SK-N-SH treated with all-trans-retinoic acid at 6 μM for 48 hours (cell line): ENCODE results near the gene SCRT2.

Source experiments
- ATAC-seq: fragments of 200-7000 bp; cut with Tn5 transposase; 3 replicates; pipeline ENCODE4 v1.9.1; 2020; ENCODE audit warnings: mild to moderate bottlenecking, moderate library complexity
- BACH2 ChIP-seq: fragments of 250-450 bp; sonication (Bioruptor Pico); IDR thresholded peaks from 2 replicates; pipeline ENCODE4 v1.9.0; 2021; ENCODE audit warnings: mild to moderate bottlenecking, borderline replicate concordance
- CSDC2 ChIP-seq: fragments of 250-450 bp; sonication (Bioruptor Pico); IDR thresholded peaks from 2 replicates; pipeline ENCODE4 v1.5.0; 2020; ENCODE audit warnings: mild to moderate bottlenecking, moderate library complexity
- ESRRG ChIP-seq: fragments of 250-450 bp; sonication (Bioruptor Pico); IDR thresholded peaks from 2 replicates; pipeline ENCODE4 v1.6.1; 2021; ENCODE audit warnings: mild to moderate bottlenecking
- GLIS3 ChIP-seq: fragments of 250-450 bp; sonication (Bioruptor Pico); IDR thresholded peaks from 2 replicates; pipeline ENCODE4 v1.5.0; 2020; ENCODE audit warnings: mild to moderate bottlenecking, moderate library complexity
- ISL1 ChIP-seq: fragments of 250-450 bp; sonication (Bioruptor Pico); IDR thresholded peaks from 2 replicates; pipeline ENCODE4 v2.1.2; 2022; ENCODE audit warnings: mild to moderate bottlenecking, moderate library complexity
- OSR1 ChIP-seq: fragments of 250-450 bp; sonication (Bioruptor Pico); IDR thresholded peaks from 2 replicates; pipeline ENCODE4 v1.8.0; 2022; ENCODE audit warnings: moderate library complexity, mild to moderate bottlenecking, inconsistent platforms
- PATZ1 ChIP-seq: fragments of 250-450 bp; sonication (Bioruptor Pico); IDR thresholded peaks from 2 replicates; pipeline ENCODE4 v1.8.0; 2020; ENCODE audit warnings: mild to moderate bottlenecking, moderate library complexity, borderline replicate concordance
- POU6F1 ChIP-seq: fragments of 250-450 bp; sonication (Bioruptor Pico); IDR thresholded peaks from 2 replicates; pipeline ENCODE4 v1.8.0; 2021; ENCODE audit warnings: low read depth, mild to moderate bottlenecking, moderate library complexity, borderline replicate concordance
- PPARA ChIP-seq: fragments of 250-450 bp; sonication (Bioruptor Pico); IDR thresholded peaks from 2 replicates; pipeline ENCODE4 v1.5.0; 2020; ENCODE audit warnings: mild to moderate bottlenecking, borderline replicate concordance
- RARB ChIP-seq: fragments of 250-450 bp; sonication (Bioruptor Pico); IDR thresholded peaks from 2 replicates; pipeline ENCODE4 v1.8.0; 2021; ENCODE audit warnings: mild to moderate bottlenecking, moderate library complexity
- TCF4 ChIP-seq: fragments of 250-450 bp; sonication (Bioruptor Pico); IDR thresholded peaks from 2 replicates; pipeline ENCODE4 v1.8.0; 2021; ENCODE audit warnings: mild to moderate bottlenecking, moderate library complexity, borderline replicate concordance
- TOX ChIP-seq: fragments of 250-450 bp; sonication (Bioruptor Pico); IDR thresholded peaks from 2 replicates; pipeline ENCODE4 v1.8.0; 2021; ENCODE audit warnings: mild to moderate bottlenecking, moderate library complexity, borderline replicate concordance
- ZC3H10 ChIP-seq: fragments of 250-450 bp; sonication (Bioruptor Pico); IDR thresholded peaks from 2 replicates; pipeline ENCODE4 v1.5.1; 2021; ENCODE audit warnings: mild to moderate bottlenecking, moderate library complexity
- ZFP30 ChIP-seq: fragments of 450-650 bp; formaldehyde crosslinking; IDR thresholded peaks from 2 replicates; pipeline ENCODE4 v1.5.0; 2022; ENCODE audit warnings: mild to moderate bottlenecking, moderate library complexity
- ZNF565 ChIP-seq: fragments of 450-650 bp; formaldehyde crosslinking; conservative IDR thresholded peaks from 2 replicates; pipeline ENCODE4 v1.5.0; 2020; ENCODE audit warnings: low read depth, mild to moderate bottlenecking, moderate library complexity
- ZNF70 ChIP-seq: fragments of 450-650 bp; formaldehyde crosslinking; IDR thresholded peaks from 2 replicates; pipeline ENCODE4 v1.5.0; 2020; ENCODE audit warnings: mild to moderate bottlenecking, moderate library complexity
- ZNF8 ChIP-seq: fragments of 450-650 bp; formaldehyde crosslinking; IDR thresholded peaks from 2 replicates; pipeline ENCODE4 v1.5.0; 2020; ENCODE audit warnings: mild to moderate bottlenecking, moderate library complexity
- TF ChIP-seq, protein P1 (sequence below): fragments of 250-450 bp; sonication (Bioruptor Pico); IDR thresholded peaks from 2 replicates; pipeline ENCODE4 v1.5.1; 2020; ENCODE audit warnings: low read depth, mild to moderate bottlenecking, moderate library complexity

Gene SCRT2

GRCh38 chr20:647479-648019, 28.1 kb downstream of the SCRT2 start (continued):
- TF ChIP-seq ZNF8 (CRISPR knock-in tag) (no peak), OSR1 (CRISPR knock-in tag) (no peak), TCF4 (CRISPR knock-in tag) (no peak), ZFP30 (CRISPR knock-in tag) (no peak)

DNA sequence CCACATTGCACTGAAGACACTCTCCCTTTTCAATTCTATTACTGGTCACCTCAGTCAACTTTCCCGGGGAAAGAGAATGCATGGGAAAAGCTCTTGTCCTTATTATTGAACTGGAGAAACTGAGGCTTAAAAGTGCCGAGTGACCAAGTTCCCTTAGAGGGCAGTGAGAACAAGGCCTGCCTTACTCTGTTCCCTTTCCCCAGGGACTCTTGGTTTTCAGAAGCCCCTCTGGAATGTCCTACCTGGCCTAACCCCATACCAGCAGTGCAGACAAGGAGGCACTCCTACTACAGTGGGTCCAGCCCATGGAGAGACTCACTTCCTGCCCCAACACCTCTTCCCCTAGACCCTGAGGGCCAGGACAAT, 28.8 kb downstream of the SCRT2 start:
- TF ChIP-seq ZNF565 (CRISPR knock-in tag) = no peak
- TF ChIP-seq PPARA (CRISPR knock-in tag) = no peak
- TF ChIP-seq TOX (CRISPR knock-in tag) = no peak
- TF ChIP-seq ZNF8 (CRISPR knock-in tag) = no peak
- no peak for TF ChIP-seq POU6F1
- TF ChIP-seq RARB (CRISPR knock-in tag) = no peak
- ATAC-seq = no peak

DNA sequence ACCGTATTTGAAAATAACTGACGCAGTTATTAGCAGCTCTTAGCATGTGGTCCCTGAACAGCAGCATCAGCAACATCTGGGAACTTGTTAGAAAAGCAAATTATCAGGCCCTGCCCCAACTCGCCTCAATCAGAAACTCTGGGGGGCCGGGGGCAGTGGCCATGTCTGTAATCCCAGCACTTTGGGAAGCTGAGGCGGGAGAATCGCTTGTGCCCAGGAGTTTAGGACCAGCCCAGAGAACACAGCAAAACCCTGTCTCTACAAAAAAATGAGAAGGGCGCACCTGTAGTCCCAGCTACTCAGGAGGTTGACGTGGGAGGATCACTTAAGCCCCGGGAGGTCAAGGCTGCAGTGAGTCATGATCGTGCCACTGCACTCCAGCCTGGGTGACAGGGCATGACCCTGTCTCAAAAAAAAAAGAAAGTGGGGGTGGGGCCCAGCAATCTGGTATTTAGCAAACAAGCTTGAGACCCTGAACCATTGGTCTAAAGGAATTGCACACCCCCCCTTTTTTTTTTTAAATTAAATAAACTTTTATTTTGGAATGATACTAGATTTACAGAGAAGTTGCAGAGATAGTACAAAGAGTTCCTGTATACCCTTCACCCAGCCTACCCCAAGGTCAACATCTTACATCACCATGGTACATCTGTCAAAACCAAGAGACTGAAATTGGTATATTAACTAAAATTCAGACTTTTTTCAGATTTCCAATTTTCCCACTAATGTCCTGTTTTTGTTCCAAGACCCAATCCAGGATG, 29.3 kb downstream of the SCRT2 start:
- TF ChIP-seq ZNF8 (CRISPR knock-in tag) = no peak
- no peak for TF ChIP-seq ZNF70 (CRISPR knock-in tag)
- TF ChIP-seq, protein P1, sequence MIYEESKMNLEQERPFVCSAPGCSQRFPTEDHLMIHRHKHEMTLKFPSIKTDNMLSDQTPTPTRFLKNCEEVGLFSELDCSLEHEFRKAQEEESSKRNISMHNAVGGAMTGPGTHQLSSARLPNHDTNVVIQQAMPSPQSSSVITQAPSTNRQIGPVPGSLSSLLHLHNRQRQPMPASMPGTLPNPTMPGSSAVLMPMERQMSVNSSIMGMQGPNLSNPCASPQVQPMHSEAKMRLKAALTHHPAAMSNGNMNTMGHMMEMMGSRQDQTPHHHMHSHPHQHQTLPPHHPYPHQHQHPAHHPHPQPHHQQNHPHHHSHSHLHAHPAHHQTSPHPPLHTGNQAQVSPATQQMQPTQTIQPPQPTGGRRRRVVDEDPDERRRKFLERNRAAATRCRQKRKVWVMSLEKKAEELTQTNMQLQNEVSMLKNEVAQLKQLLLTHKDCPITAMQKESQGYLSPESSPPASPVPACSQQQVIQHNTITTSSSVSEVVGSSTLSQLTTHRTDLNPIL = no peak
- TF ChIP-seq, all 23 proteins: peak for 0
- no peak for ATAC-seq

DNA sequence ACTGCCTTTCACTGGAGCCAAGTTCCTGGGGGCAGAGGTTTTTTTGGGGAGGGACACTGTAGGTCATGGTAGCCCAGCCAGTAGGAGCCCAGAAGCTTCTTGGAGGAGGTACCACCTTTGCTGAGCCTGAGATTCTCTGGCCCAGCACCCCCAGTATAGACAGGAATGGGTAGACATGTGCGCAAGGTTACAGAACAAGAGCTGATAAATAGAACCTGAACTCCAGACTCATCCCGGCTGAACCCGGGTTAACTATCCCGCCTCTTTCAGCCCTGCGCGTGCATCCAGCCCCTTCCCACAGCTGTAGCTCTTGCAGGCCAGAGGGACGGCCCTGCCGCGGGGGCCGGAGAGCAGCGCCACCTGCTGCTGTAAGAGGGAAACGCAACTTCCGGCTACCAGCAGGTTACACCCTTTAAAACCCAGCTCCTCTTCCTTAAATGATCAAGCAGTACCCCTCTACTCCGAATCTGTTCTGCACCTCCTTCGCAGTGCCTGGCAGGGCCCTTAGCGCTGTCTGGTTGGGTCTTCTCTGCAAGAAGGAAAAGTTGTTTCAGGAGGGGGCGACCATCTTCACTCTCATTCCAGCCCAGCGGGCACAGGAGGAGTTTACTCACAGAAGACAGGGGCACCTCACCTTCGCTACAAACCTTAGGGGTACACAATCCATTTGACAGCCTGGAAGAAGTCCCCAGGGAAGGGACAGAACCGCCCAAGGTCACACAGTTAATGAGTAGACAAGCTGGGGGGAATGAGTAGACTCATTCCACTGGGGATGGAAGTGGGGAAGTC, 30.1 kb downstream of the SCRT2 start:
- TF ChIP-seq ISL1 (CRISPR knock-in tag) (no peak), ZFP30 (CRISPR knock-in tag) (no peak), ZNF8 (CRISPR knock-in tag) (no peak), PPARA (CRISPR knock-in tag) (no peak), ZC3H10 (CRISPR knock-in tag) (no peak), CSDC2 (CRISPR knock-in tag) (no peak), POU6F1 (no peak), ESRRG (CRISPR knock-in tag) (no peak)
- TF ChIP-seq, protein P1 = no peak
- TF ChIP-seq, all 23 proteins: peak for 0
- ATAC-seq = peak; percentile 91

DNA sequence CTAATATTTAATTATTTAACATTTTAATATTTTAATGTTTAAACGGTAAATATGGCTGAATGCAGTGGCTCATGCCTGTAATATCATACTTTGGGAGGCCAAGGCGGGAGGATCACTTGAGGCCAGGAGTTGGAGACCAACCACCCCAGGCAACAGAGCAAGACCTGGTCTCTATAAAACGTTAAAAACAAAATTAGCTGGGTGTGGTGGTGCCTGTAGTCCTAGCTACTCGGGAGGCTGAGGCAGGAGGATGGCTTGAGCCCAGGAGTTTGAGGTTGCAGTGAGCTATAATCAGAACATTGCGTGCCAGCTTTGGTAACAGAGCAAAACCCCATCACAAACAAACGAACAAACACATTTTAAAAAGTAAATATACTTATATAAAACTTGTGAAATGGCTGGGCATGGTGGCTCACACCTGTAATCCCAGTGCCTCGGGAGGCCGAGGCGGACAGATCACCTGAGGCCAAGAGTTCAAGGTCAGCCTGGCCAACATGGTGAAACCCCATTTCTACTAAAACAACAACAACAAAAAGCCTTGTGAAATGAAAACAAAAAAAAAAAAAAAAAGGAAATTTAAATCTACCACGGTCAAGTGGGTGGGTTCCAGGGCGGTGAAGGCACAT, 30.8 kb downstream of the SCRT2 start:
- no peak for ATAC-seq
- TF ChIP-seq POU6F1 (no peak), ZFP30 (CRISPR knock-in tag) (no peak), PATZ1 (CRISPR knock-in tag) (no peak), RARB (CRISPR knock-in tag) (no peak), BACH2 (CRISPR knock-in tag) (no peak), GLIS3 (CRISPR knock-in tag) (no peak), ZNF70 (CRISPR knock-in tag) (no peak), OSR1 (CRISPR knock-in tag) (no peak)
